ENCODE data around the gene S100PBP. TPM values are rescaled to one million over a fixed set of nuclear protein-coding genes. Genes with fewer than 3 reads are reported as not detected.
A peak's percentile ranks its signal among the peaks of the same experiment; 100 is the strongest.

The S100PBP gene
- total RNA-seq, 1 experiment from 2014 or later = 50.1 TPM

DNA sequence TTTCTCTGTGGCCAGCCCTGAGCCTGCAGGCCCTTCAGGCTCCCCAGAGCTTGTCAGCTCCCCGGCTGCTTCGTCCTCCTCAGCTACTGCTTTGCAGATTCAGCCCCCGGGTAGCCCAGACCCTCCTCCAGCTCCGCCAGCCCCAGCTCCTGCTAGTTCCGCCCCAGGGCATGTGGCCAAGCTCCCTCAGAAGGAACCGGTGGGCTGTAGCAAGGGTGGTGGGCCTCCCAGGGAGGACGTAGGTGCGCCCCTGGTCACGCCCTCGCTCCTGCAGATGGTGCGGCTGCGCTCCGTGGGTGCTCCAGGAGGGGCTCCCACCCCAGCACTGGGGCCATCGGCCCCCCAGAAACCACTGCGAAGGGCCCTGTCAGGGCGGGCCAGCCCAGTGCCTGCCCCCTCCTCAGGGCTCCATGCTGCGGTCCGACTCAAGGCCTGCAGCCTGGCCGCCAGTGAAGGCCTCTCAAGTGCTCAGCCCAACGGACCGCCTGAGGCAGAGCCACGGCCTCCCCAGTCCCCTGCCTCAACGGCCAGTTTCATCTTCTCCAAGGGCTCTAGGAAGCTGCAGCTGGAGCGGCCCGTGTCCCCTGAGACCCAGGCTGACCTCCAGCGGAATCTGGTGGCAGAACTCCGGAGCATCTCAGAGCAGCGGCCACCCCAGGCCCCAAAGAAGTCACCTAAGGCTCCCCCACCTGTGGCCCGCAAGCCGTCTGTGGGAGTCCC is 45.7 kb upstream of the S100PBP start:
- no peaks in the 10 kb centered on the region for H3K9me3 Mint-ChIP-seq
- DNase-seq = peak; percentile 44

More for the DNA sequence above, 45.7 kb upstream of the S100PBP start:
- Histone ChIP-seq H4K8ac (replicated peaks; ENCODE audit: insufficient read length, low read depth, low read length) (no peak overlapping the region), H2BK12ac (ENCODE audit: insufficient read length, low read depth, low read length) (no peak overlapping the region), H2BK5ac (ENCODE audit: insufficient read length, low read length) (no peak overlapping the region), H3K79me1 (ENCODE audit: insufficient read depth, low read depth, low read length, poor library complexity, severe bottlenecking) (no peaks in the 10 kb centered on the region), H2BK20ac (ENCODE audit: low read depth, low read length, poor library complexity, severe bottlenecking) (no peak overlapping the region), H3K4ac (ENCODE audit: low read depth, low read length) (no peak overlapping the region), H3K18ac (ENCODE audit: insufficient read length, low read depth, low read length) (no peak overlapping the region), H4K5ac (ENCODE audit: insufficient read length, low read depth, low read length) (no peak overlapping the region), H3K9ac (ENCODE audit: extremely low read depth, insufficient read length, low read length) (no peak overlapping the region), H3K4me1 (ENCODE audit: insufficient read depth, low read length) (no peaks in the 10 kb centered on the region; the same call in 1 of the 2 replicates), H3K23ac (ENCODE audit: insufficient read length, low read depth, low read length) (no peak overlapping the region), H3K56ac (ENCODE audit: insufficient read length, low read depth, low read length) (no peak overlapping the region), H4K91ac (ENCODE audit: insufficient read length, low read depth, low read length) (no peak overlapping the region), H2BK120ac (ENCODE audit: low read depth, low read length, poor library complexity, severe bottlenecking) (no peak overlapping the region), H2BK15ac (ENCODE audit: low read depth, low read length) (no peak overlapping the region), H3K9me3 (ENCODE audit: control insufficient read depth, low read depth, low read length) (no peaks in the 10 kb centered on the region), H3K79me2 (ENCODE audit: insufficient read depth, low read length) (peaks cover 5% of the 10 kb centered on the region; the same call in 1 of the 2 replicates), H2AK5ac (ENCODE audit: insufficient read length, low read length) (no peak overlapping the region), H3K23me2 (ENCODE audit: insufficient read length, low read depth, low read length, poor library complexity, severe bottlenecking) (no peaks in the 10 kb centered on the region), H3K27ac (ENCODE audit: insufficient read length, low read depth, low read length) (no peak overlapping the region), H3T11ph (ENCODE audit: low read length) (no peak overlapping the region), H3K27me3 (ENCODE audit: insufficient read depth, low read length) (no peaks in the 10 kb centered on the region), H4K20me1 (ENCODE audit: control insufficient read depth, insufficient read depth, insufficient read length) (no peaks in the 10 kb centered on the region), H3K14ac (ENCODE audit: insufficient read depth, low read length) (no peak overlapping the region), H3K4me2 (ENCODE audit: insufficient read depth, insufficient read length, low read length) (no peak overlapping the region), H2AFZ (ENCODE audit: low read length) (no peak overlapping the region)
- no CpG with 5 or more reads among the region's 30 CpGs for WGBS (ENCODE audit: extremely low coverage, insufficient read length, low lambda C conversion rate)
- H3K36me3 Mint-ChIP-seq (ENCODE audit: insufficient read depth in 1 of 3, low read depth in 3 of 3) = peaks cover 20 to 70% (median 66%) of the 10 kb centered on the region in 3 experiments
- no peak overlapping the region; a peak in 1 of 7 replicates for H3K27ac Mint-ChIP-seq
- peaks cover 26 to 62% of the 10 kb centered on the region in 2 experiments for H3K4me1 Mint-ChIP-seq
- H3K27me3 Mint-ChIP-seq (ENCODE audit: low read depth) = no peaks in the 10 kb centered on the region
- H3K4me3 Mint-ChIP-seq = no peak overlapping the region
- TF ChIP-seq, protein P1, sequence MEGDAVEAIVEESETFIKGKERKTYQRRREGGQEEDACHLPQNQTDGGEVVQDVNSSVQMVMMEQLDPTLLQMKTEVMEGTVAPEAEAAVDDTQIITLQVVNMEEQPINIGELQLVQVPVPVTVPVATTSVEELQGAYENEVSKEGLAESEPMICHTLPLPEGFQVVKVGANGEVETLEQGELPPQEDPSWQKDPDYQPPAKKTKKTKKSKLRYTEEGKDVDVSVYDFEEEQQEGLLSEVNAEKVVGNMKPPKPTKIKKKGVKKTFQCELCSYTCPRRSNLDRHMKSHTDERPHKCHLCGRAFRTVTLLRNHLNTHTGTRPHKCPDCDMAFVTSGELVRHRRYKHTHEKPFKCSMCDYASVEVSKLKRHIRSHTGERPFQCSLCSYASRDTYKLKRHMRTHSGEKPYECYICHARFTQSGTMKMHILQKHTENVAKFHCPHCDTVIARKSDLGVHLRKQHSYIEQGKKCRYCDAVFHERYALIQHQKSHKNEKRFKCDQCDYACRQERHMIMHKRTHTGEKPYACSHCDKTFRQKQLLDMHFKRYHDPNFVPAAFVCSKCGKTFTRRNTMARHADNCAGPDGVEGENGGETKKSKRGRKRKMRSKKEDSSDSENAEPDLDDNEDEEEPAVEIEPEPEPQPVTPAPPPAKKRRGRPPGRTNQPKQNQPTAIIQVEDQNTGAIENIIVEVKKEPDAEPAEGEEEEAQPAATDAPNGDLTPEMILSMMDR (conservative IDR thresholded peaks at IDR 0.05) = no peak
